Keratinocyte (primary cell): Measurements from ENCODE around the gene UTF1.

Experiments used
- EZH2 ChIP-seq: IDR thresholded peaks from one replicate; pipeline ENCODE4 v1.6.1; 2012; ENCODE audit warnings: inconsistent platforms, mild to moderate bottlenecking, low read length, moderate library complexity
- TF ChIP-seq, protein P1 (sequence below), 3 experiments: IDR thresholded peaks in 1 of 3; conservative IDR thresholded peaks in 1 of 3; optimal IDR thresholded peaks in 1 of 3; 2 replicates in 2 of 3; 3 replicates in 1 of 3; pipeline versions ENCODE3 to v1.5.1; 2011; ENCODE audit warnings: low read length in 3 of 3, mild to moderate bottlenecking in 3 of 3, moderate library complexity in 2 of 3, control low read depth in 1 of 3, inconsistent platforms in 1 of 3; ENCODE audit not compliant: insufficient read depth in 2 of 3; ENCODE audit errors: extremely low read depth in 1 of 3

DNA sequence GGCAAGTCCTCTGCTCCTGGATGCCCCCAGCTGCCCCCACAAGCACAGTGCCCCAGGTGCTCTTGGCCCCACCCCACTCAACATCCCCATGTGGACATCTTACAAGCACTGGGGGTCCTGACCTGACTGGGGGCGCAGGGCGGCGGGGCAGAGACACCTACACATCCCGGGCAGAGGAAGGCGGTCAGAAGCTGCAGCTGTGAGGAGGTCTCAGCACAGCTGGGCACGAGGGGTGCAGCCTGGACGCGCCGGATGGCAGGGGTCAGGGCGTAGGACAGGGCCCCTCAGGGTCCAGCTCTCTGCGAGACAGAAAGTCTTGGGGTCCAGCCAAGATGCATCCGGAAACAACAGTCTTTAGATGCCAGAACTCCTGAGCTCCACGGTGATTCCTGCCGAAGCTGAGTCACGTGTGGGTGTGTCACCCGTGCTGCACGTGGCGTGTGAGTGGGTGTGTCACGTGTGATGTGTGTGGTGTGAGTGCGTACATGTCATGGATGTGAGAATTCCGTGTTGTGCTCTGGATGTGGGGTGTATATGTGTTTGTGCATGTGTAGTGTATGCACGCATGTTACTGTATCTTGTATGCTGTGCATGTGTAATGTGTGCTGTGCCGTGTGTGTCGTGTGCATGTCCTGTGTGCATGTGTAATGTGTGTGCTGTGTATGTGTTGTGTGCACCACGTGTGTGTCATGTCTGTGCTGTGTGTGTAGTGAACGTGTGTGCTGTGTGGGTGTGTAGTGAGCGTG is 12.8 kb downstream of the UTF1 start:
- TF ChIP-seq, protein P1, sequence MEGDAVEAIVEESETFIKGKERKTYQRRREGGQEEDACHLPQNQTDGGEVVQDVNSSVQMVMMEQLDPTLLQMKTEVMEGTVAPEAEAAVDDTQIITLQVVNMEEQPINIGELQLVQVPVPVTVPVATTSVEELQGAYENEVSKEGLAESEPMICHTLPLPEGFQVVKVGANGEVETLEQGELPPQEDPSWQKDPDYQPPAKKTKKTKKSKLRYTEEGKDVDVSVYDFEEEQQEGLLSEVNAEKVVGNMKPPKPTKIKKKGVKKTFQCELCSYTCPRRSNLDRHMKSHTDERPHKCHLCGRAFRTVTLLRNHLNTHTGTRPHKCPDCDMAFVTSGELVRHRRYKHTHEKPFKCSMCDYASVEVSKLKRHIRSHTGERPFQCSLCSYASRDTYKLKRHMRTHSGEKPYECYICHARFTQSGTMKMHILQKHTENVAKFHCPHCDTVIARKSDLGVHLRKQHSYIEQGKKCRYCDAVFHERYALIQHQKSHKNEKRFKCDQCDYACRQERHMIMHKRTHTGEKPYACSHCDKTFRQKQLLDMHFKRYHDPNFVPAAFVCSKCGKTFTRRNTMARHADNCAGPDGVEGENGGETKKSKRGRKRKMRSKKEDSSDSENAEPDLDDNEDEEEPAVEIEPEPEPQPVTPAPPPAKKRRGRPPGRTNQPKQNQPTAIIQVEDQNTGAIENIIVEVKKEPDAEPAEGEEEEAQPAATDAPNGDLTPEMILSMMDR (optimal IDR thresholded peaks at IDR 0.05 in 1 of 3, IDR thresholded peaks at IDR 0.05 in 1 of 3, conservative IDR thresholded peaks at IDR 0.05 in 1 of 3; ENCODE audit: extremely low read depth in 1 of 3, insufficient read depth in 2 of 3, low read length in 3 of 3) = no peak
- no peak for TF ChIP-seq EZH2
